ENCODE measurements around the gene PRR3. TPM values are rescaled to one million over a fixed set of nuclear protein-coding genes. Genes with fewer than 3 reads are reported as not detected.

PRR3 gene
- total RNA-seq, 1 experiment from 2014 or later, result 49.9 TPM

- DNase-seq (ENCODE audit: low spot score), result no peak
- Histone ChIP-seq H3K9me3 (ENCODE audit: low read depth, low read length, poor library complexity, severe bottlenecking) (no peaks in the 10 kb centered on the region), H3K36me3 (ENCODE audit: insufficient read depth, low read length, poor library complexity, severe bottlenecking) (peaks cover 35% of the 10 kb centered on the region), H3K4me3 (ENCODE audit: low read depth, low read length, poor library complexity, severe bottlenecking) (no peak overlapping the region), H3K4me1 (ENCODE audit: insufficient read depth, low read length, poor library complexity, severe bottlenecking) (peaks cover 9% of the 10 kb centered on the region), H3K27ac (ENCODE audit: low read depth, low read length, poor library complexity, severe bottlenecking) (no peak overlapping the region), H3K27me3 (replicated peaks; ENCODE audit: insufficient read depth, low read depth, low read length, poor library complexity) (no peaks in the 10 kb centered on the region)
- POLR2A ChIA-PET (ENCODE audit: low non-redundant PET), result no interaction called here
- BruUV-seq (replicated peaks), result no TSS peak
- TF ChIP-seq CTCF (conservative IDR thresholded peaks at IDR 0.05; ENCODE audit: low read depth, low read length) (no peak), EZH2 (IDR thresholded peaks at IDR 0.05; ENCODE audit: borderline replicate concordance, low read depth, low read length, poor library complexity, severe bottlenecking) (no peak)
- intact Hi-C loops (cut with micrococcal nuclease; ENCODE audit: unreplicated experiment), result no loop called here
- CTCF ChIA-PET, result interaction anchor here (0.6 kb wide), 1 partner anchor 21 kb away, joined by 12 read pairs; no protein-coding TSS in a partner anchor
Observed at GRCh38 chr6:30560930-30561329, 3.8 kb downstream of the PRR3 start.

GRCh38 chr6:30562470-30563425 is 5.7 kb downstream of the PRR3 start:
- H3K4me1 ChIP-seq (ENCODE audit: insufficient read depth, low read length, poor library complexity, severe bottlenecking), result peaks cover 9% of the 10 kb centered on the region
- ChIA-PET POLR2A (ENCODE audit: low non-redundant PET) (no interaction called here), CTCF (no interaction called here)
- no peak overlapping the region for H3K4me3 ChIP-seq (ENCODE audit: low read depth, low read length, poor library complexity, severe bottlenecking)
- TF ChIP-seq CTCF (conservative IDR thresholded peaks at IDR 0.05; ENCODE audit: low read depth, low read length) (no peak), EZH2 (IDR thresholded peaks at IDR 0.05; ENCODE audit: borderline replicate concordance, low read depth, low read length, poor library complexity, severe bottlenecking) (no peak)
- peaks cover 35% of the 10 kb centered on the region for H3K36me3 ChIP-seq (ENCODE audit: insufficient read depth, low read length, poor library complexity, severe bottlenecking)
- no peaks in the 10 kb centered on the region for H3K27me3 ChIP-seq (replicated peaks; ENCODE audit: insufficient read depth, low read depth, low read length, poor library complexity)
- intact Hi-C loops (cut with micrococcal nuclease; ENCODE audit: unreplicated experiment), result no loop called here
- H3K9me3 ChIP-seq (ENCODE audit: low read depth, low read length, poor library complexity, severe bottlenecking), result no peaks in the 10 kb centered on the region
- H3K27ac ChIP-seq (ENCODE audit: low read depth, low read length, poor library complexity, severe bottlenecking), result no peak overlapping the region
- no peak for DNase-seq (ENCODE audit: low spot score)
- no TSS peak for BruUV-seq (replicated peaks)

GRCh38 chr6:30564114-30564513 is 7.0 kb downstream of the PRR3 start:
- ChIA-PET POLR2A (ENCODE audit: low non-redundant PET) (no interaction called here), CTCF (no interaction called here)
- intact Hi-C loops (cut with micrococcal nuclease; ENCODE audit: unreplicated experiment), result no loop called here
- Histone ChIP-seq H3K4me1 (ENCODE audit: insufficient read depth, low read length, poor library complexity, severe bottlenecking) (no peaks in the 10 kb centered on the region), H3K27ac (ENCODE audit: low read depth, low read length, poor library complexity, severe bottlenecking) (no peak overlapping the region), H3K9me3 (ENCODE audit: low read depth, low read length, poor library complexity, severe bottlenecking) (no peaks in the 10 kb centered on the region), H3K27me3 (replicated peaks; ENCODE audit: insufficient read depth, low read depth, low read length, poor library complexity) (no peaks in the 10 kb centered on the region), H3K4me3 (ENCODE audit: low read depth, low read length, poor library complexity, severe bottlenecking) (no peak overlapping the region), H3K36me3 (ENCODE audit: insufficient read depth, low read length, poor library complexity, severe bottlenecking) (peaks cover 25% of the 10 kb centered on the region)
- BruUV-seq (replicated peaks), result no TSS peak
- TF ChIP-seq CTCF (conservative IDR thresholded peaks at IDR 0.05; ENCODE audit: low read depth, low read length), result no peak
- DNase-seq (ENCODE audit: low spot score), result no peak
